Panc1 (cell line): ENCODE data around the gene FUCA2. TPM values are rescaled to one million over a fixed set of nuclear protein-coding genes. Genes with fewer than 3 reads are reported as not detected.

Source experiments
- ATAC-seq: fragments of 200-7000 bp; cut with Tn5 transposase; 2 replicates; pipeline ENCODE4 v1.9.1; 2020; ENCODE audit warnings: mild to moderate bottlenecking, moderate library complexity
- BruUV-seq: library from RNA; stranded (reverse); fragments of 400-500 nt; replicated peaks from 2 replicates; lab custom pipeline; 2021; lab: Mats Ljungman, UMichigan
- CTCF ChIA-PET: fragments of 300-600 bp; sonication (Branson Sonifier 250); formaldehyde crosslinking; loops from one replicate; lab custom pipeline; 2022; ENCODE audit warnings: antibody characterized with exemption; lab: Charles Lee
- POLR2A ChIA-PET: fragments of 300-600 bp; sonication (Branson Sonifier 250); formaldehyde crosslinking; loops from one replicate; lab custom pipeline; 2022; ENCODE audit warnings: antibody characterized with exemption; lab: Charles Lee
- DNase-seq: peaks from one replicate; pipeline ENCODE4 v3.0.0-alpha.2; 2010; ENCODE audit warnings: low read depth, low spot score
- H3K27ac ChIP-seq: 2 replicates; pipeline ENCODE4 v1.5.1; 2011; ENCODE audit warnings: mild to moderate bottlenecking, low read length, inconsistent platforms
- H3K27me3 ChIP-seq: fragments of 200-500 bp; sonication (Bioruptor generic); 2 replicates; pipeline ENCODE4 v1.6.0; 2014; ENCODE audit warnings: low read length, inconsistent platforms; ENCODE audit not compliant: control insufficient read depth, insufficient read depth
- H3K36me3 ChIP-seq: fragments of 200-500 bp; sonication (Bioruptor generic); 2 replicates; pipeline ENCODE4 v1.5.1; 2014; ENCODE audit warnings: inconsistent platforms, mild to moderate bottlenecking, low read length, moderate library complexity; ENCODE audit not compliant: control insufficient read depth, insufficient read depth
- H3K4me1 ChIP-seq: 2 replicates; pipeline ENCODE4 v1.5.1; 2011; ENCODE audit warnings: inconsistent platforms, mild to moderate bottlenecking, low read length, moderate library complexity; ENCODE audit not compliant: control insufficient read depth, insufficient read depth
- H3K4me3 ChIP-seq, 2 experiments: 2 replicates each; pipeline ENCODE4 v1.5.1; 2011 to 2012; ENCODE audit warnings: low read depth in 2 of 2, low read length in 2 of 2, mild to moderate bottlenecking in 2 of 2, inconsistent platforms in 1 of 2, moderate library complexity in 1 of 2
- H3K9me3 ChIP-seq: fragments of 200-500 bp; sonication (Bioruptor generic); 2 replicates; pipeline ENCODE4 v1.5.1; 2014; ENCODE audit warnings: low read depth, mild to moderate bottlenecking, inconsistent platforms, low read length, moderate library complexity; ENCODE audit not compliant: control insufficient read depth, insufficient read depth
- CTCF ChIP-seq: fragments of 450-650 bp; IDR thresholded peaks from 2 replicates; pipeline ENCODE4 v1.5.1; 2017; ENCODE audit warnings: mild to moderate bottlenecking
- POLR2AphosphoS5 ChIP-seq: IDR thresholded peaks from 2 replicates; pipeline ENCODE4 v1.6.1; 2012; ENCODE audit warnings: mild to moderate bottlenecking, low read depth, low read length, moderate library complexity
- SIN3A ChIP-seq: IDR thresholded peaks from 2 replicates; pipeline ENCODE4 v1.6.1; 2012; ENCODE audit warnings: low read depth, mild to moderate bottlenecking, low read length, moderate library complexity, borderline replicate concordance; ENCODE audit not compliant: insufficient read depth
- TCF7L2 ChIP-seq: IDR thresholded peaks from 2 replicates; pipeline ENCODE4 v1.6.1; 2011; ENCODE audit warnings: mild to moderate bottlenecking, low read depth, low read length, inconsistent platforms
- in situ Hi-C: cut with HindIII; loops from 2 replicates; pipeline ENCODE4 v1.10.0; 2016; ENCODE audit warnings: low sequenced_read_pairs, low pct_unique_long_range_greater_than_20kb
- intact Hi-C: fragments of 100-400 bp; cut with micrococcal nuclease; formaldehyde crosslinking; loops from one replicate; pipeline ENCODE4 v1.10.0; 2022; ENCODE audit not compliant: unreplicated experiment
- total RNA-seq: library from RNA; stranded (reverse); gene quantifications from one replicate; pipeline ENCODE4 v1.2.1, GENCODE V29; 2021; ENCODE audit not compliant: unreplicated experiment
- TF ChIP-seq, protein P1 (sequence below), 2 experiments: IDR thresholded peaks; 2 replicates each; pipeline ENCODE4 v1.6.1; 2011 to 2012; ENCODE audit warnings: low read depth in 2 of 2, control low read depth in 1 of 2, low read length in 1 of 2, mild to moderate bottlenecking in 1 of 2, moderate library complexity in 1 of 2; ENCODE audit not compliant: insufficient read depth in 1 of 2

The FUCA2 gene
- total RNA-seq, 1 experiment from 2014 or later = 68.1 TPM

- no peak for ATAC-seq
- POLR2A ChIA-PET = no interaction called here
These were observed 33.6 kb upstream of the FUCA2 start for GRCh38 chr6:143545165-143545564.

DNA sequence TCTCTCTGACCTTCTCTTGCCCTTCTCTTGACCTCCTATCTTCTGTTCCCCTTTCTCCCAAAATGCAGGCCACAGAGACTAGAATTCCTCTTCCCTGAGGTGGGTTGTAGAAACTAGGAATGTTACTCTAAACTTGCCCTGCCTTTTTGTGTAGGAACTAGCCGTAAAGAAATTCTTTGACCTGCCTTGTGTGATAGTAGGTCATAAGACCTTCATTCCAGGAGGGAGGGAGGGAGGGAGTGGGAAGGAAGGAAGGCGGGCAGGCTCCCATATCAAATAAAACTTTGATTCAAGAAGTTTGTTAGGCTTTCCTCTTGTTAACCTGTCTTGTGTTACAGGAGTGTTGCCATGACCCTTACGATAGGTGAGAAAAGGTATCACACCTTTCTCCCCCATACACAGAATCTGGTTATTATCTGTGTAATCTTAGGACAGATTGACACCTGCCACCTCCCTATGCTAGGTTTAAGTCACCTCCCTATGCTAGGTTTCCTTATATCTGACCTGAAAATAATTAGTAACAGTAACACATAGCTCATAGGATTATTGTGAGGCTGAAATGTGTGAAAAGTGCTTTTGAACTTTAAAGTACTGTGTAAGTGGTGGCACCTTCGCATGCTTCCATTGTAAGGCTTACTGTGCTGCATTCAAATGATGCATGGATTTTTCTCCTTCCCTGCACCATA, 32.6 kb upstream of the FUCA2 start:
- DNase-seq (no peak), ATAC-seq (no peak)
- Histone ChIP-seq H3K4me1 (0 out of 2 replicates have a peak, but pooled peaks cover 2% of the 10 kb centered on the region), H3K4me3 (no peak overlapping the region), H3K27ac (no peak overlapping the region), H3K27me3 (no peaks in the 10 kb centered on the region), H3K36me3 (no peaks in the 10 kb centered on the region), H3K9me3 (no peaks in the 10 kb centered on the region)
- no TSS peak for BruUV-seq
- CTCF ChIA-PET = no interaction called here
- TF ChIP-seq SIN3A = no peak
- TF ChIP-seq CTCF = no peak
- TF ChIP-seq POLR2AphosphoS5 = no peak
- TF ChIP-seq, protein P1, sequence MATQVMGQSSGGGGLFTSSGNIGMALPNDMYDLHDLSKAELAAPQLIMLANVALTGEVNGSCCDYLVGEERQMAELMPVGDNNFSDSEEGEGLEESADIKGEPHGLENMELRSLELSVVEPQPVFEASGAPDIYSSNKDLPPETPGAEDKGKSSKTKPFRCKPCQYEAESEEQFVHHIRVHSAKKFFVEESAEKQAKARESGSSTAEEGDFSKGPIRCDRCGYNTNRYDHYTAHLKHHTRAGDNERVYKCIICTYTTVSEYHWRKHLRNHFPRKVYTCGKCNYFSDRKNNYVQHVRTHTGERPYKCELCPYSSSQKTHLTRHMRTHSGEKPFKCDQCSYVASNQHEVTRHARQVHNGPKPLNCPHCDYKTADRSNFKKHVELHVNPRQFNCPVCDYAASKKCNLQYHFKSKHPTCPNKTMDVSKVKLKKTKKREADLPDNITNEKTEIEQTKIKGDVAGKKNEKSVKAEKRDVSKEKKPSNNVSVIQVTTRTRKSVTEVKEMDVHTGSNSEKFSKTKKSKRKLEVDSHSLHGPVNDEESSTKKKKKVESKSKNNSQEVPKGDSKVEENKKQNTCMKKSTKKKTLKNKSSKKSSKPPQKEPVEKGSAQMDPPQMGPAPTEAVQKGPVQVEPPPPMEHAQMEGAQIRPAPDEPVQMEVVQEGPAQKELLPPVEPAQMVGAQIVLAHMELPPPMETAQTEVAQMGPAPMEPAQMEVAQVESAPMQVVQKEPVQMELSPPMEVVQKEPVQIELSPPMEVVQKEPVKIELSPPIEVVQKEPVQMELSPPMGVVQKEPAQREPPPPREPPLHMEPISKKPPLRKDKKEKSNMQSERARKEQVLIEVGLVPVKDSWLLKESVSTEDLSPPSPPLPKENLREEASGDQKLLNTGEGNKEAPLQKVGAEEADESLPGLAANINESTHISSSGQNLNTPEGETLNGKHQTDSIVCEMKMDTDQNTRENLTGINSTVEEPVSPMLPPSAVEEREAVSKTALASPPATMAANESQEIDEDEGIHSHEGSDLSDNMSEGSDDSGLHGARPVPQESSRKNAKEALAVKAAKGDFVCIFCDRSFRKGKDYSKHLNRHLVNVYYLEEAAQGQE (IDR thresholded peaks at IDR 0.05; ENCODE audit: insufficient read depth in 1 of 2, low read depth in 2 of 2, low read length in 1 of 2) = no peak
- no peak for TF ChIP-seq TCF7L2
- in situ Hi-C loops (no loop called here), intact Hi-C loops (no loop called here)
- POLR2A ChIA-PET = no interaction called here

More at GRCh38 chr6:143545165-143545564, 33.6 kb upstream of the FUCA2 start:
- Histone ChIP-seq H3K36me3 (no peaks in the 10 kb centered on the region), H3K4me1 (0 out of 2 replicates have a peak, but pooled peaks cover 3% of the 10 kb centered on the region), H3K27me3 (no peaks in the 10 kb centered on the region), H3K27ac (no peak overlapping the region), H3K4me3 (no peak overlapping the region), H3K9me3 (no peaks in the 10 kb centered on the region)
- no TSS peak for BruUV-seq
- TF ChIP-seq TCF7L2 = no peak
- TF ChIP-seq CTCF = no peak
- TF ChIP-seq POLR2AphosphoS5 = no peak
- TF ChIP-seq, protein P1 (IDR thresholded peaks at IDR 0.05; ENCODE audit: insufficient read depth in 1 of 2, low read depth in 2 of 2, low read length in 1 of 2) = no peak
- TF ChIP-seq SIN3A = no peak
- intact Hi-C loops = no loop called here
- in situ Hi-C loops = no loop called here
- DNase-seq = no peak
- CTCF ChIA-PET = no interaction called here
